GM23338 (cell line): ENCODE data around the gene GFAP. TPM values are rescaled to one million over a fixed set of nuclear protein-coding genes. Genes with fewer than 3 reads are reported as not detected.

Experiments used
- ATAC-seq: fragments of 200-7000 bp; cut with Tn5 transposase; 3 replicates; pipeline ENCODE4 v1.9.1; 2020
- DNase-seq: peaks from one replicate; pipeline ENCODE4 v3.0.0-alpha.2; 2015; ENCODE audit warnings: low spot score
- H2AFZ ChIP-seq: fragments of 200-600 bp; sonication (generic); 2 replicates; pipeline ENCODE4 v1.8.0; 2016; ENCODE audit warnings: antibody characterized with exemption, mild to moderate bottlenecking, moderate library complexity
- H3F3A ChIP-seq: fragments of 200-600 bp; sonication (generic); replicated peaks from 2 replicates; pipeline ENCODE4 v1.8.0; 2017; ENCODE audit warnings: antibody characterized with exemption, mixed run types, low read depth
- H3K27ac ChIP-seq: fragments of 200-600 bp; sonication (generic); 2 replicates; pipeline ENCODE4 v1.6.1; 2016; ENCODE audit warnings: low read depth
- H3K27me3 ChIP-seq: fragments of 200-600 bp; sonication (generic); 2 replicates; pipeline ENCODE4 v1.8.0; 2016; ENCODE audit warnings: mild to moderate bottlenecking, mixed run types, moderate library complexity; ENCODE audit not compliant: insufficient read depth
- H3K36me3 ChIP-seq: fragments of 200-600 bp; sonication (generic); 2 replicates; pipeline ENCODE4 v1.8.0; 2016; ENCODE audit warnings: mild to moderate bottlenecking; ENCODE audit not compliant: insufficient read depth
- H3K4me1 ChIP-seq: fragments of 200-600 bp; sonication (generic); 2 replicates; pipeline ENCODE4 v1.8.0; 2016; ENCODE audit warnings: mild to moderate bottlenecking, moderate library complexity; ENCODE audit not compliant: insufficient read depth
- H3K4me2 ChIP-seq: fragments of 200-600 bp; sonication (generic); 2 replicates; pipeline ENCODE4 v1.7.1; 2017; ENCODE audit warnings: mixed run types
- H3K4me3 ChIP-seq: fragments of 200-600 bp; sonication (generic); 2 replicates; pipeline ENCODE4 v1.6.1; 2016; ENCODE audit warnings: mixed run types
- H3K79me2 ChIP-seq: fragments of 200-600 bp; sonication (generic); replicated peaks from 2 replicates; pipeline ENCODE4 v1.8.0; 2017; ENCODE audit warnings: mild to moderate bottlenecking; ENCODE audit not compliant: insufficient read depth
- H3K9me2 ChIP-seq: fragments of 200-600 bp; sonication (generic); 2 replicates; pipeline ENCODE4 v1.8.0; 2017; ENCODE audit not compliant: insufficient read depth
- H4K20me1 ChIP-seq: fragments of 200-600 bp; sonication (generic); replicated peaks from 2 replicates; pipeline ENCODE4 v1.8.0; 2017; ENCODE audit warnings: mild to moderate bottlenecking; ENCODE audit not compliant: insufficient read depth
- H3K27ac Mint-ChIP-seq: 2 replicates; pipeline ENCODE4 v1.8.0; 2020; ENCODE audit warnings: inconsistent platforms, mild to moderate bottlenecking, moderate library complexity, mixed read lengths
- H3K27me3 Mint-ChIP-seq: 3 replicates; pipeline ENCODE4 v1.8.0; 2022; ENCODE audit warnings: low read depth, mild to moderate bottlenecking, moderate library complexity, mixed read lengths, inconsistent platforms; ENCODE audit not compliant: insufficient read depth, poor library complexity
- H3K36me3 Mint-ChIP-seq: 3 replicates; pipeline ENCODE4 v1.8.0; 2021; ENCODE audit warnings: low read depth, mild to moderate bottlenecking, inconsistent platforms, moderate library complexity, mixed read lengths
- H3K4me1 Mint-ChIP-seq: 3 replicates; pipeline ENCODE4 v1.8.0; 2020; ENCODE audit warnings: mild to moderate bottlenecking, inconsistent platforms, mixed read lengths
- H3K4me3 Mint-ChIP-seq: 3 replicates; pipeline ENCODE4 v1.8.0; 2021; ENCODE audit warnings: moderate library complexity, mild to moderate bottlenecking, inconsistent platforms, mixed read lengths
- H3K9me3 Mint-ChIP-seq: 3 replicates; pipeline ENCODE4 v1.8.0; 2020; ENCODE audit warnings: moderate library complexity, mild to moderate bottlenecking, inconsistent platforms, mixed read lengths
- EZH2 ChIP-seq: fragments of 200-600 bp; sonication (generic); IDR thresholded peaks from one replicate; pipeline ENCODE4 v1.8.0; 2017; ENCODE audit warnings: antibody characterized with exemption, mild to moderate bottlenecking, low read depth; ENCODE audit not compliant: unreplicated experiment
- POLR2AphosphoS5 ChIP-seq: IDR thresholded peaks from 2 replicates; pipeline ENCODE4 v1.6.1; 2016; ENCODE audit warnings: antibody characterized with exemption, low read depth
- ZNF114 ChIP-seq: fragments of 250-450 bp; sonication (Bioruptor Pico); IDR thresholded peaks from 2 replicates; pipeline ENCODE4 v1.5.0; 2020; ENCODE audit warnings: mild to moderate bottlenecking, moderate library complexity
- ZNF331 ChIP-seq: fragments of 250-450 bp; sonication (Bioruptor Pico); IDR thresholded peaks from 2 replicates; pipeline ENCODE4 v1.5.0; 2020; ENCODE audit warnings: low read depth, mild to moderate bottlenecking, moderate library complexity
- polyA plus RNA-seq: library from polyadenylated mRNA; unstranded; fragments of >200 nt; fragmentation: Nextera tagmentation; extraction: Ambion mirVana; gene quantifications from 2 replicates; pipeline ENCODE4 v1.2.1, GENCODE V29; 2016
- total RNA-seq: library from RNA; depleted of rRNA; stranded (reverse); fragments of >200 nt; shearing (Covaris generic); gene quantifications from 2 replicates; pipeline ENCODE4 v1.2.3, GENCODE V29; 2014
- TF ChIP-seq, protein P1 (sequence below), 2 experiments: fragments of 200-600 bp in 1 of 2; sonication (generic) in 1 of 2; conservative IDR thresholded peaks; 2 replicates each; pipeline versions ENCODE4 v1.5.1 to v1.6.1; 2016 to 2017; ENCODE audit warnings: antibody characterized with exemption in 2 of 2, low read depth in 2 of 2, mild to moderate bottlenecking in 2 of 2, moderate library complexity in 1 of 2
- TF ChIP-seq, protein P2 (sequence below): IDR thresholded peaks from one replicate; pipeline ENCODE4 v1.6.1; 2018; ENCODE audit warnings: antibody characterized with exemption; ENCODE audit not compliant: unreplicated experiment

GFAP gene
- total and polyA plus RNA-seq, 2 experiments from 2014 or later = 0.15 to 5.1 TPM

DNA sequence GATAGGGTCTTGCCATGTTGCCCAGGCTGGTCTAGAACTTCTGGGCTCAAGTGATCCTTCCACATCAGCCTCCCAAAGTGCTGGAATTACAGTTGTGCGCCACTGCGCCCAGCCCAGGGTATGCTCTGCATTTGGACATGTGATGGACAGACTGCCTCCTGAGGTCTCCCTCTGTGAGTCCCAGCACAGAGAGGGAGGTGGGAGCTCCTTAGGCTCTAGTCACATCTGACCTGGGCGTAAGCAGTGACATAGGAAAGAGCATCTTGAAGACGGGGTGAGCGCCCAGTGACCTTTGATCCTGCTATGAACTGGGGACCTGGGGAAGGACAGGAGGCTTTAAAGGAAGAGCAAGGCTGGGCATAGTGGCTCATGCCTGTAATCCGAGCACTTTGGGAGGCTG, 2.2 kb upstream of the GFAP start (continued):
- no peak for TF ChIP-seq EZH2

DNA sequence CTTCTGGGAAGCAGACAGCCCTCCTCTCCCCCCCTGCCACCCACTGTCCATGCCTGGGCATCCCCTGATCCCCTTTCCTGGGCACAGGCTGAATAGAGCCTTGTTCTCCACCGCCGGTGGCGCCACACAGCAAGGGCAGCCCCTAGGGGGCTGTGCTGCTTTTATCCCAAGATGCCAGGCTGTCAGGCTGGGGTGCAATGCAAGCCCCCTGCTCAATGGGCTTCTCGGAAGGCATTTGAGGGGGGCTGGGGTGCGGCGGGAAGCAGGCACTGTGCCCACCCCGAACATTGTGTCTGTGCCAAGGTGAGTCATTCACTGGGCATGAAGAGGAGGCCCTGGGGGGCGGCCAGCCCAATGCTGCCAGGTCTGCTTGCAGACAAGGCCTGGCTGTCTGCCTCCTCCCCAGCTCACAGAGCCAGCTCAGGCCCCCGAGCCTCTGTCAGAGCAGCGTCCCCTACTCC, 1.5 kb upstream of the GFAP start:
- Histone ChIP-seq H3K4me1 (peaks cover 12% of the 10 kb centered on the region; the same call in 1 of the 2 replicates), H3K27me3 (peaks cover 12% of the 10 kb centered on the region), H3K4me2 (no peak overlapping the region), H3F3A (0 out of 2 replicates have a peak, but pooled peaks cover 7% of the 10 kb centered on the region), H3K36me3 (no peaks in the 10 kb centered on the region), H3K79me2 (no peaks in the 10 kb centered on the region), H2AFZ (no peak overlapping the region), H3K4me3 (no peak overlapping the region), H4K20me1 (no peaks in the 10 kb centered on the region), H3K27ac (no peak overlapping the region), H3K9me2 (no peaks in the 10 kb centered on the region)
- peaks cover 23% of the 10 kb centered on the region for H3K4me1 Mint-ChIP-seq
- no peaks in the 10 kb centered on the region for H3K9me3 Mint-ChIP-seq
- no peak overlapping the region for H3K27ac Mint-ChIP-seq
- no peak for TF ChIP-seq ZNF331 (CRISPR knock-in tag)
- TF ChIP-seq, protein P1, sequence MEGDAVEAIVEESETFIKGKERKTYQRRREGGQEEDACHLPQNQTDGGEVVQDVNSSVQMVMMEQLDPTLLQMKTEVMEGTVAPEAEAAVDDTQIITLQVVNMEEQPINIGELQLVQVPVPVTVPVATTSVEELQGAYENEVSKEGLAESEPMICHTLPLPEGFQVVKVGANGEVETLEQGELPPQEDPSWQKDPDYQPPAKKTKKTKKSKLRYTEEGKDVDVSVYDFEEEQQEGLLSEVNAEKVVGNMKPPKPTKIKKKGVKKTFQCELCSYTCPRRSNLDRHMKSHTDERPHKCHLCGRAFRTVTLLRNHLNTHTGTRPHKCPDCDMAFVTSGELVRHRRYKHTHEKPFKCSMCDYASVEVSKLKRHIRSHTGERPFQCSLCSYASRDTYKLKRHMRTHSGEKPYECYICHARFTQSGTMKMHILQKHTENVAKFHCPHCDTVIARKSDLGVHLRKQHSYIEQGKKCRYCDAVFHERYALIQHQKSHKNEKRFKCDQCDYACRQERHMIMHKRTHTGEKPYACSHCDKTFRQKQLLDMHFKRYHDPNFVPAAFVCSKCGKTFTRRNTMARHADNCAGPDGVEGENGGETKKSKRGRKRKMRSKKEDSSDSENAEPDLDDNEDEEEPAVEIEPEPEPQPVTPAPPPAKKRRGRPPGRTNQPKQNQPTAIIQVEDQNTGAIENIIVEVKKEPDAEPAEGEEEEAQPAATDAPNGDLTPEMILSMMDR (conservative IDR thresholded peaks at IDR 0.05; ENCODE audit: low read depth in 2 of 2) = peak in 1 of 2 experiments; percentile 28; a peak in 2 of 4 replicates
- ATAC-seq (no peak), DNase-seq (no peak)
- H3K27me3 Mint-ChIP-seq = peaks cover 23% of the 10 kb centered on the region
- no peak overlapping the region for H3K4me3 Mint-ChIP-seq
- H3K36me3 Mint-ChIP-seq = no peaks in the 10 kb centered on the region; the same call in 2 of the 3 replicates

DNA sequence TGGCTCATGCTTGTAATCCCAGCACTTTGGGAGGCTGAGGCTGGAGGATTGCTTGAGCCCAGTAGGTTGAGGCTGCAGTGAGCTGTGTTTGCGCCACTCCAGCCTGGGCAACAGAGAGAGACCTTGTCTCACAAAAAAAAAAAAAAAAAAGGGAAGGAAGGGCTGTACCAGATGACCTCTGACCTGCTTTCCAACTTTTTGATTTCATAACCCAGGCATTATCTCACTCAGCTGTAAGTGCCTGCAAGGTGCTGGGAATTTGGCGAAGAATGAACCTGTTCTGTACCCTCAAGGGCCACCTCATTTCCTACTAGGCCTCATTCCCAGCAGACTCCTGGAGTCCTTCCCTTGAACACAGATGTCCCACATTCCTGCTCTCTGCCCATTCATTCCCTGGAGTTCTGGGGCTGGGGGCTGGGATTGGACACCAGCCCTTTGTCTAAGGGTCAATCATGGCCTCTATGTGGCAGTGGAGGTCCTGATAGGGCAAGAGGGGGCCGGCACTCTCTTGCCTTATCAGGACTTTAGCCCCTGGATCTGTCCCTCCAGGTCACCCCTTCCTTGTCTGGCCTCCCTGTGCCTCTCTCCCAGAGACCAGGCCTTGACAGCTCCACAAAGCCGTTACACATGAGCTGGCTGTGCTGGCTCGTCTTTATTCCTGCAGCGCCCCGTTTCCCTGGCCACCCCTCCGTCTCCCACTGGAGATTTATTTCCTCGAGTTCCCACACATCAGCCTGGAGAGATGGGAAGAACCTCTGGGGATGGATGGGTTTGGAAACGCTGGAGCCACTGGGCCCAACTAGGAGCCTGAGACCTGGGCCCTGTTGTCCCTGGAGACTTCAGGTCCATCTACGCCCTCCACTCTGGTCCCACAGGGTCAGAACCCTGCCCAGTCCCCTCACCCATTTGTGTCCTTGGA, 821 bp upstream of the GFAP start:
- no peak for ATAC-seq
- no peak overlapping the region for H2AFZ ChIP-seq
- no peak overlapping the region for H3K4me2 ChIP-seq
- H3F3A ChIP-seq = 0 out of 2 replicates have a peak, but pooled peaks cover 12% of the 10 kb centered on the region
- no peak for TF ChIP-seq POLR2AphosphoS5
- TF ChIP-seq, protein P2, sequence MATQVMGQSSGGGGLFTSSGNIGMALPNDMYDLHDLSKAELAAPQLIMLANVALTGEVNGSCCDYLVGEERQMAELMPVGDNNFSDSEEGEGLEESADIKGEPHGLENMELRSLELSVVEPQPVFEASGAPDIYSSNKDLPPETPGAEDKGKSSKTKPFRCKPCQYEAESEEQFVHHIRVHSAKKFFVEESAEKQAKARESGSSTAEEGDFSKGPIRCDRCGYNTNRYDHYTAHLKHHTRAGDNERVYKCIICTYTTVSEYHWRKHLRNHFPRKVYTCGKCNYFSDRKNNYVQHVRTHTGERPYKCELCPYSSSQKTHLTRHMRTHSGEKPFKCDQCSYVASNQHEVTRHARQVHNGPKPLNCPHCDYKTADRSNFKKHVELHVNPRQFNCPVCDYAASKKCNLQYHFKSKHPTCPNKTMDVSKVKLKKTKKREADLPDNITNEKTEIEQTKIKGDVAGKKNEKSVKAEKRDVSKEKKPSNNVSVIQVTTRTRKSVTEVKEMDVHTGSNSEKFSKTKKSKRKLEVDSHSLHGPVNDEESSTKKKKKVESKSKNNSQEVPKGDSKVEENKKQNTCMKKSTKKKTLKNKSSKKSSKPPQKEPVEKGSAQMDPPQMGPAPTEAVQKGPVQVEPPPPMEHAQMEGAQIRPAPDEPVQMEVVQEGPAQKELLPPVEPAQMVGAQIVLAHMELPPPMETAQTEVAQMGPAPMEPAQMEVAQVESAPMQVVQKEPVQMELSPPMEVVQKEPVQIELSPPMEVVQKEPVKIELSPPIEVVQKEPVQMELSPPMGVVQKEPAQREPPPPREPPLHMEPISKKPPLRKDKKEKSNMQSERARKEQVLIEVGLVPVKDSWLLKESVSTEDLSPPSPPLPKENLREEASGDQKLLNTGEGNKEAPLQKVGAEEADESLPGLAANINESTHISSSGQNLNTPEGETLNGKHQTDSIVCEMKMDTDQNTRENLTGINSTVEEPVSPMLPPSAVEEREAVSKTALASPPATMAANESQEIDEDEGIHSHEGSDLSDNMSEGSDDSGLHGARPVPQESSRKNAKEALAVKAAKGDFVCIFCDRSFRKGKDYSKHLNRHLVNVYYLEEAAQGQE = no peak
- TF ChIP-seq ZNF114 (CRISPR knock-in tag) = no peak
- Mint-ChIP-seq H3K9me3 (no peaks in the 10 kb centered on the region), H3K27me3 (peaks cover 17% of the 10 kb centered on the region), H3K4me1 (peaks cover 16% of the 10 kb centered on the region), H3K36me3 (no peaks in the 10 kb centered on the region; the same call in 2 of the 3 replicates), H3K4me3 (no peak overlapping the region), H3K27ac (no peak overlapping the region)
- no peaks in the 10 kb centered on the region for H3K9me2 ChIP-seq
- H3K27me3 ChIP-seq = peaks cover 17% of the 10 kb centered on the region
- no peaks in the 10 kb centered on the region for H3K79me2 ChIP-seq
- no peaks in the 10 kb centered on the region for H3K36me3 ChIP-seq
- no peaks in the 10 kb centered on the region for H4K20me1 ChIP-seq
- peaks cover 10% of the 10 kb centered on the region; the same call in 1 of the 2 replicates for H3K4me1 ChIP-seq
- no peak overlapping the region for H3K4me3 ChIP-seq
- no peak for DNase-seq
- no peak overlapping the region for H3K27ac ChIP-seq
